CD4-positive, alpha-beta T cell treated with Interleukin-10 for 1 hour (primary cell): ENCODE results near the gene THADA.

Experiments
- DNase-seq: peaks from one replicate; pipeline ENCODE4 v3.0.0-alpha.2; 2020

The THADA gene

DNA sequence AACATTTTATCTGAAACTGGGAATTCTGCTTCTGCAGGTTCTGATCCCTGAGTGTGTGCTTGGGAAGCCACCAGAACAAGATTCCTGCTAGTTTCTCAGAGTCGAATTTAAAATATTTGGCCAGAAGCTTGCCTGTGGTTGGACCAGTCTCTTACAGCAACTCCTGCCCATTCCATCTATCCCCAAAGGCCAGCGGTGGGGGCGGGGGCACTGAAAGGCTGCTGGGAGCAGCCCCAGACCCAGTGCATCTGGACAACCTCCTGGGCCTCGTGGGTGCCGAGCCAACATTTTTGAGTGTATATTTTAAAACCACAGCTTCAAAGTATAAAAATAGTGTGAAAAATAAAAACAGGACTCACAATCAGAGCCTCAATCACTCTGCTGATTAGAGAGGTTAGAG is 330.8 kb downstream of the THADA start:
- no peak for DNase-seq

- DNase-seq: no peak
Observed at GRCh38 chr2:43262951-43263350, 332.9 kb downstream of the THADA start.

- no peak for DNase-seq
Observed at GRCh38 chr2:43262239-43262638, 333.6 kb downstream of the THADA start.

DNA sequence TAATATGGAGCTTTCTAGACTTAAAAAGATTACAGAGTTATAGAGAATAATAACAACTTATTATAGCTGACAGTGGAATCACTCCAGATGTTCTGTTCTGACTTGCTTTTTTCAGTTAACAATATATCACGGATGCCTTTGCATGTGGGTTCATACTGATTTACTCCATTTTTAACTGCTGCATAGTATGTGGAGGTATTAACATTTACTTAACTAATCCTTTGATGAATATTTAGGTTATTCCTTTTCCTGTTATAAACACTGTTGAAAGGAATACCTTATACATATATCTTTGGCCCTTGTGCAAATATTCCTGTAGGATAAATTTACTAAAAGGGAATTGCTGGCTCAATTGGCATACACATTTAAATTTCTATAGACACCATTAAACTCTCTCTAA is 336.3 kb downstream of the THADA start:
- DNase-seq: no peak

DNA sequence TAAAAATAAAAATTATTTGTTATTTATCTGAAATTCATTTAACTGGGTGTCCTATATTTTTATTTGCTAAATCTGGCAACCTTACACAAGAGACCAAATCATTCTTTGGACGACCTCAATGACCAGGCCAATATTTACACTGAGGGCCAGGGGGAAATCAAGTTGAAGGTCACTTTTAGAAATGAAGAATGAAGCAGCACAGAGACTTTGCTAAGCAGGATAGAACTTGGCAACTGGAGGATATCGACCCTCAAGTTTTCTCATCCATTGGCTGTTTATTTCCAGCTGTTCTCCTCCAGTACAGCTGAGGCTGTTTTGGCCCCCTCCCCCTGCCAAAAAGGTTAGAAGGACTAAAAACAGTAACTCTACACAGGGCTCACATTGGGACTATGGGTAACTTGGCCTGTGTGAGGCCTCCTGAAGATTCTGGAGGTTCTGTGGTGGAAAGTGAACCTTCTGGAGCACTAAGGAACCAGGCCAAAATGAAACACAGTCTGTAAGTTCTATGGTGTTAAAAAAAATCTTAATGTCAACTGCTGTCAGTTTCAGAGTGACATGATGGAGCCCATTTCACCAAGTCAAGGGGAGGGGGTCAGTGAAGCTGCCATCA is 337.2 kb downstream of the THADA start:
- DNase-seq: no peak

DNA sequence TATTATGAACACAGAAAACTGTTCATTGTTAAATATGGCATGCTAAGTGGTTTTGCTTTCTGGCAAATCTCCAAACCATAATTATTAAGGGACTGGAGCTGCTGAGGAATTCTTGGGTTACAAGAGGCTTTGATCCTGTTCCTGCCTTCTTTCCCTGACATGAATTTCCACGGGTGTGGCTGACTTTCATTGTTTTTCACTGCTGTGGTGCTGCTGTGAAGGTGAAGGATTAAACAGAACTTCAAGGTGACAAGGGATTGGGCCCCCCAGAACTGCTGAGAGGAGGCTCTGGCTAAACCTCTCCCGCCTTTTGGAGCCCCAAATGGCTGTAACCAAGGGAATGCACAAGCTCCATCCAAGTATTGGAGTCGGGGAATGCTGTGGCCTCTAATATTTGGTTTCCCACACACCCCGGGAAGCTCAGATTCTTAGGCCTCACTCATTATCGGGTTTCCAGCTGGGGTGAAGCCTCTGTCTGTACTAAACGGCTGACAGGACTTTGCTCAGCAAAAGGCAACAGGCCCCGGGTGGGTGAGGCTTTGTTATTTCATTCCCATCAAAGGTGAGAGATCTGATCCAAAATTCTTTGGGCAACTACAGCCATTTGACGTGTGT is 340.4 kb downstream of the THADA start:
- DNase-seq: no peak

DNA sequence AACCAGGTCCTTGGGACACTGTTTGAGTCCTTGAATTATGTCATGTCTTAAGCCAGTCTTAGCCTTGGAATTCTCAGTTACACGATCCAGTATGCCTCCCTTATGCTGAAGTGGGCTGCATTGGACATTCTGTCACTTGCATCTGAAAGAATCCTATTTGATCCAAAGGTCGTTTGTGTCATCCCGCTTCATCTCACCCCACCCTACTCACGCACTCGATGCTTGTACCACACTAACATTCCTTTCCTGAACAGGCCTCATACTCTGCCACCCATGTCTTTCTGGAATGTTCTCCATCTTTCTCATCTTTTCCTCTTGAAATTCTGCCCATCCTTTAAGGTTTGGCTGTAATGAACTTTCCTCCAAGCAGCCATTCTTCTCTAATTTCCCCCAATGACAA is 341.5 kb downstream of the THADA start:
- no peak for DNase-seq

GRCh38 chr2:43251171-43251731 is 344.6 kb downstream of the THADA start:
- no peak for DNase-seq

DNA sequence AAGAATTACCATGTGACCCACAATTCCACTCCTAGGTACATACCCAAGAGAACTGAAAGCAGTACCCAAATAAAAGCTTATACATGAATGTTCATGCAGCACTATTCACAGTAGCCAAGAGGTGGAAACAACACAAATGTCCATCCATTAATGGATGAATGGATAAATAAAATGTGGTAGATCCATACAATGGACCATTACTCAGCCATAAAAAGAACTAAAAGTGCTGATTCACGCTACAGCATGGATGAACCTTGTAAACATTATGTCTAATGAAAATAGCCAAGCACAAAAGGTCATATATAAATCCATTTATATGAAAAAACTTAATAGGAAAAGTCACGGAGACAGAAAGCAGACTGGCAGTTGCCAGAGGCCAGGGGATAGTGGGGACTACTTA is 345.8 kb downstream of the THADA start:
- no peak for DNase-seq

- DNase-seq: no peak
Observed at GRCh38 chr2:43248621-43249020, 347.2 kb downstream of the THADA start.

GRCh38 chr2:43246641-43247040 is 349.2 kb downstream of the THADA start:
- DNase-seq: no peak

DNA sequence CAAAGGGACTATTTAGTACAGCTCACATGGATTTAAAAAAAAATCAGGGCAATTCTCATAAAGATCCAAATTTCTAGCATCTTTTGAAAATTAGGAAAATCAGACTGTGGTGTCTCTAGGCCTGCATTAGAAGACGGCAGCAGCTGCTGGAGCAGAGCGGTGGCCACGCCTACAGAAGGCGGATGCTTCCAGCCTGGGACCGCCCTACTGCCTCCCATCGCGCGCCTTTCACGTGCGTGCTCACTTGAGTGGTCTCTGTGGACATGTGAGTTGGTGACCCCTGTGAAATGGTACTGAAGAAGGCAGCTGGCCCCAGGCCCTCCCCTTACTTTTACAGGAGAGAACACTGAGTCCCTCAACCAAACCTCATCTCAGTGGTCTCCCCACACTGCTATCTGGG is 354.3 kb downstream of the THADA start:
- DNase-seq: no peak

GRCh38 chr2:43240766-43241150 is 355.1 kb downstream of the THADA start:
- DNase-seq: no peak

DNA sequence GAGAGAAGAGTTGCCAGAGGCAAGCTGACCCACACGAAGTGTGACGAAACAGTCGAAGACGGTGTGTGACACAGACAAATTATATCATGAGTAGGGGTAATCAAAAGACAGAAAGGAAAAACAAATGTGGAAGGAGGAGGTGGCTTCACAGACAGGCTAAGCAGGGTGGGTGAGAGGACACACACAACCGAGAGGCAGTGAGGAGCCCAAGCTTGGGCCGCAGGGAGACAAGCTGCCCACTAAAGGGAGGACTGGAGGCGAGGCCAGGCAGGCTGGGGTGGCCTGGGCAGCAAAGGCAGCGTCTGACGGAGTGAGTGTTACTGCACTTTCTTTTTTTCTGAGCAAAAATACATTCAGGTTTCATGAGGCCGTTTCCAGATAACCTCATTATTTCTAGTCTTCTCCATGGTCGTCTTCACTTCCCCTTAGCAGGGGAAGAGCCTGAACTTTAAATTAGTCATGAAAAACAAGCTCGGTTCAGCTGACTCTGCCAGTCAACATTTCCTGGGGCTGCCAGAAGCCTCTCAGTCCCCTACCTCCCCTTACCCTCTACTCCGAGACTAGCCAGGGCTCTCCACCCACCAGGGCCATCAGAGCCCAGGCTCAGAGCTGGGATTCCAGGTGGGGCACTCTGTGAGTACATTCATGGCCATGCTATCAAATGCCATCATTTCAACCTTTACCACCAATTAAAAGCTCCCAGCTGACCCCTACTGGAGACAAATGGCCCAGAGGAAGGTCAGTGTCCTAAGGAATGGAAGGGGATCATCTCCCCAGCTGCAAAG is 355.7 kb downstream of the THADA start:
- no peak for DNase-seq

- DNase-seq: no peak
Observed at GRCh38 chr2:43238813-43239212, 357.0 kb downstream of the THADA start.

DNA sequence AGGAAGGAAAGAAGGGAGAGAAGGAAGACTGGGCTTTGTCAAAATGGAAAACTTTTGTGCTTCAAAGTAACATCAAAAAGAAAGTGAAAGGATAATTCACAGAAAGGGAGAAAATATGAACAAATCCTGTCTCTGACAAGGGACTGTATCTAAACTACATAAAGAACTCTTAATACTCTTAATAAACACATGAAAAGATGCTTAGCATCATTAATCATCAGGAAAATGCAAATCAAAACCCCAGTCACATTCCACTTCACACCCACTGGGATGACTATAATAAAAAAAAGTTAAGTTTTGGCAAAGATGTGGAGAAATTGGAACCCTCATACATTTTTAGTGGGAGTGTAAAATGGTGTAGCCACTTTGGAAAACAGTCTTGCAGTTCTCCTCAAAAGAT is 357.7 kb downstream of the THADA start:
- DNase-seq: no peak

DNA sequence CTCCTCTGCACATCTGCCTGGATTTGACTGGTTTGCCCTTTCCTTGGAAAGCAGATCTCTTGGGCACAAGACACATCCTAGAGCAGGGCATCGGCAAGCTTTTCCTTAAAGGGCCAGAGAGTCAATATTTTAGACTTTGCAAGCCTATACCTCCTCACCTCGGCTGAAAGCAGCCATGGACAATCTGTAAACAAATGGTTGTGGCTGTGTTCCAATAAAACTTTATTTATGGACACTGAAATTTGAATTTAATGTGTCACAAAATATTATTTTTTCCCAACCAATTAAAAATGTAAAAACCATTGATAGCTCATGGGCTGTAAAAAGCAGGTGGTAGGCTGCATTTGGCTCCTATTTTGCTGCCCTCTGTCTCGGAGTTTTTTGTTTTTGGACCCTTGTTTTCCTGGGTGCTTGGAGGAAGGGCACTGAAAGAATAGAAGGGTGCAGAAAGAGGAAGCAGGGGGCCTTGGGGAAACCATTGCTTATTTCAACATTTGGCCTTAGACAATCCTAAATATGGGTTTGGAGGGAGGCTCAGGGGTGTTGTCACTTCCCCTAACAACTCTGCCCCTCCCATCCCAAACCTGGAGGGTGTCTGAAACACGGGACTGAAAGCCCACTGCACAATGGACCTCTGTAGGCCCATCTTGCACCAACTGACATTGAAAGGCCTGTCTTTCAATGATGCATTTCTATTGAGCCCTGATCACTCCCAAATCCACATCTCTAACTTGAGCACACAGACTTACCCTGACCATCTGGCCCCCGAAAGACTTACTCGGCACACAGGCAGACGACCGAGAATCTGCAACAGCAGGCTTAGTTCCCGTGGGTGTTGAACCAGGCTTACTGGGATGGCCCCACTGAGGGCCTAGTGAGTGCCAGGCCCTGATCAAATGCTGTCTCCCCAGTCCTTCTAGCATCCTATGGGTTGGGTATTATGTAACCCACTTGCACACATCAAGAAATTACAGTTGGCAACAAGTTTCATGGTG is 362.3 kb downstream of the THADA start:
- no peak for DNase-seq

- DNase-seq: no peak
Observed at GRCh38 chr2:43230951-43231827, 364.6 kb downstream of the THADA start.

DNA sequence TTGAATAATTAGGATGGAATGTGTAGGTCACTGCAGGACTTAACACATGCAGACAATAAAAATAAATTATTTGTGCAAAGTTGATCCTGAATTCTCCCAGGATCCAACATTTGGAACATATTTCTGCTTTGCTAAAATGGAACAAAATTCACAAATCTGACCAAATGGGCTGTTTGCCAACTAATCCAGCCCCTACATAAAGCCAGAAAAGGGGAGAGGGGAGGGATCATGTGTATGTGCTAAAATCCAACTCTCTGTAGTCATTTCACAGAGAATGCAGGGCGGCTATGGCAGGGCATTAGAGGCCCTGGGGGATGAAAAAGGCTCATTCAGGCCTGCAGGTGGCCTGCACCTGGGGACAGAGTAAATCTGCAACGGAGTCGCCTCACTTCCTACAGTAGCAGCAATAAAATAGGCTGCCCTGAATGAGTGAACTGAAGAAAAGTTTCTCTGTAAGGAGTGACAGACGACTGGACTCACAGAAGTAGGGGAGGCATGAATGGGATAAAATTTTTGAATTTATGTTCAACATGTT is 365.4 kb downstream of the THADA start:
- DNase-seq: no peak

DNA sequence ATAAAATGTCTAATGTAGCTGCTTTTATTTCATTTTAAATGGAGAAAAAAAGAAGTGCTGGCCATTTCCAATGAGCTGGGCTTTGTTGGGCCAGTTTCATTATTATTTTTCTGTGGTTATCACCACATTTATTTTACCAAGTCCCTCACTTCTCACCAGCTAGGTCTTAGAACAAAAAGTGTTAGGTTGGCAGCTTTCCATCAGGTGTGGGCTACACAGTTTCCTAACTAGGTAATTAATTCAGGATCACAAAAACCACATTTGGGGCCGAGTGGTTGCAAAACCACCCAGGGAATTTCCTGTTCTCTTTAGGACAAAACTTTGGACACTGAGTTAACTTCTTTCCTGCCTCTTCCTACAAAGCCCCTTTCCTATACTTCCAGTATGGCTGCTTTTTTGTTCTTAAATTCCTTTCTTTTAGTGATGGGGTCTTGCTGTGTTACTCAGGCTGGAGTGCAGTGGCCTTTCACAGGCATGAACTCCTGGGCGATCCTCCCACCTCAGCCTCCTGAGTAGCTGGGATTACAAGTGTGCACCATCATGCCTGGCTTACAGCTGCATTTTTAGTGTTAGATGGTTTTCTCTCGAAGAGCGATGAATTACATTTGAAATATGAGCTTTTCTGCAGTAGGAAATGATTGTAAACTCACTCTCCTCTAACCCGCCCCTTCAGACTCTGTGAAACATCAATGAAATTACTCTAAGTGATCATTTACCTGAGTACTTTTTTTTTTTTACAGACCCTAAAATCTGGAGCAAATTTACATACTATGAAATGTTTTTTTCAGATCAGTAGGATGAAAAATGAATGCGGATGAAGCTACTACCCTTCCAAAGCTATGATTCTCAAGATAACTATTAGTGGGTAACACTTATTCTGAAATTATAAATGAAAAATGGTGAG is 366.8 kb downstream of the THADA start:
- peak; percentile 51 for DNase-seq
